GM12891 (cell line): ENCODE measurements around the gene NOL3.

Experiments
- POLR2AphosphoS5 ChIP-seq: IDR thresholded peaks from 2 replicates; pipeline ENCODE4 v1.6.1; 2011; ENCODE audit warnings: low read depth, low read length, control low read depth
- SPI1 ChIP-seq: IDR thresholded peaks from 2 replicates; pipeline ENCODE4 v1.6.1; 2011; ENCODE audit warnings: low read depth, low read length, control low read depth

GRCh38 chr16:67187175-67187890, 17.0 kb downstream of the NOL3 start:
- TF ChIP-seq SPI1 = no peak
- no peak for TF ChIP-seq POLR2AphosphoS5
